Adrenal gland (tissue), 5 donors: Measurements from ENCODE around the gene MARF1.
A peak's percentile ranks its signal among the peaks of the same experiment; 100 is the strongest.

ENCODE experiments used
- CTCF ChIP-seq, 6 experiments: fragments of 450-650 bp in 4 of 6; fragments of 200-600 bp in 2 of 6; sonication (generic) in 1 of 6; IDR thresholded peaks; 1 replicate in 5 of 6; 2 replicates in 1 of 6; pipeline versions ENCODE4 v1.5.1 to v1.8.0; 2016 to 2021; ENCODE audit warnings: antibody characterized with exemption in 6 of 6, mild to moderate bottlenecking in 2 of 6, moderate library complexity in 1 of 6
- POLR2A ChIP-seq, 2 donors: fragments of 450-650 bp; IDR thresholded peaks; one replicate each; pipeline ENCODE4 v1.6.1; 2017; ENCODE audit warnings: antibody characterized with exemption in 2 of 2, mild to moderate bottlenecking in 2 of 2, moderate library complexity in 1 of 2
- donor health status: DM: no; HTN: no; CAD: no.

GRCh38 chr16:15643946-15644250 is 944 bp upstream of the MARF1 start:
- TF ChIP-seq CTCF (IDR thresholded peaks at IDR 0.05) (peak in 1 of 6 experiments; percentile 1), POLR2A (IDR thresholded peaks at IDR 0.05) (no peak)
